Fibroblast of mammary gland (primary cell): ENCODE measurements around the gene PHACTR1.

Experiments
- DNase-seq: peaks from one replicate; pipeline ENCODE4 v3.0.0-alpha.2; 2010; ENCODE audit warnings: low read depth
- H3K4me3 ChIP-seq: 2 replicates; pipeline ENCODE4 v1.5.1; 2011; ENCODE audit warnings: low read depth, mild to moderate bottlenecking, low read length, moderate library complexity; ENCODE audit not compliant: control insufficient read depth
- TF ChIP-seq, protein P1 (sequence below): conservative IDR thresholded peaks from 2 replicates; pipeline ENCODE4 v1.5.1; 2011; ENCODE audit warnings: low read depth, low read length, inconsistent platforms; ENCODE audit not compliant: control insufficient read depth, insufficient read depth

Gene PHACTR1

DNA sequence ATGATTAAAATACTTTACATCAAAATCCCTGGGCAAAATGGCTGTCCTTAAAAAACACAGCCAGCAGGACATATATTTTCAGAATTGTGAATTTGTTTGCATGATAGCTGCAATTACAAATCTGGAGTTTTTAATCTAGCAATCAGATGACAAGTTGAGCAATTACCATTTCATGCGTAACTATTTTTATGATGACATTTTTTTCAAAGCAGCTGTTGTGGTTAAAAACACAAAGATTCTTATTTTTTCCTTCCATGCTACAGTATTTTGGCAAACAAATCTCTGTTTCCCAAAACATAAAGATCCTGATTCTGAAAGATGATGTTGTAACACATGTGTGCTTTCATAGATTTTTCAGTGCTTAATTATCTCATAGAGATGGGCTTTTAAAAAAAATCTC lies 90.2 kb downstream of the PHACTR1 start:
- no peak overlapping the region for H3K4me3 ChIP-seq
- TF ChIP-seq, protein P1, sequence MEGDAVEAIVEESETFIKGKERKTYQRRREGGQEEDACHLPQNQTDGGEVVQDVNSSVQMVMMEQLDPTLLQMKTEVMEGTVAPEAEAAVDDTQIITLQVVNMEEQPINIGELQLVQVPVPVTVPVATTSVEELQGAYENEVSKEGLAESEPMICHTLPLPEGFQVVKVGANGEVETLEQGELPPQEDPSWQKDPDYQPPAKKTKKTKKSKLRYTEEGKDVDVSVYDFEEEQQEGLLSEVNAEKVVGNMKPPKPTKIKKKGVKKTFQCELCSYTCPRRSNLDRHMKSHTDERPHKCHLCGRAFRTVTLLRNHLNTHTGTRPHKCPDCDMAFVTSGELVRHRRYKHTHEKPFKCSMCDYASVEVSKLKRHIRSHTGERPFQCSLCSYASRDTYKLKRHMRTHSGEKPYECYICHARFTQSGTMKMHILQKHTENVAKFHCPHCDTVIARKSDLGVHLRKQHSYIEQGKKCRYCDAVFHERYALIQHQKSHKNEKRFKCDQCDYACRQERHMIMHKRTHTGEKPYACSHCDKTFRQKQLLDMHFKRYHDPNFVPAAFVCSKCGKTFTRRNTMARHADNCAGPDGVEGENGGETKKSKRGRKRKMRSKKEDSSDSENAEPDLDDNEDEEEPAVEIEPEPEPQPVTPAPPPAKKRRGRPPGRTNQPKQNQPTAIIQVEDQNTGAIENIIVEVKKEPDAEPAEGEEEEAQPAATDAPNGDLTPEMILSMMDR, result no peak
- no peak for DNase-seq

DNA sequence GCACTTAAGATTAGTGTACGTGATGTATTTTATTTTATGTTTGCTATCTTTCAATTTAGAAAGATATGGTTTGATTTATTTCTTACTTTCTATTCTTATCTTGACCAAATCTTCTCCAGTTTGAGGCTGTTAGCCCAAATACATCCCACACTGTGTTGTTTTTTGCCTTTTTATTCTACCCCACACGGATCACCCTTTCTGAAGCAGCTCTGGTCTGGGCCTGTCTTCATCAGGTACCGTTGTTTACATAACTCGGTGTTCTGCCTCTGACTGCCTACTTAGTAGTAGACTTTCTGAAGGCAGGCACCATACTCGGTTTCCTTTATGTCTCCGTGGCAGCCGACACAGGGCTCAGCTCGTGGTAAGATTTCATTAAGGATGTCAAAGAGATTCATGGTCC lies 95.0 kb downstream of the PHACTR1 start:
- DNase-seq, result no peak
- H3K4me3 ChIP-seq, result no peak overlapping the region
- TF ChIP-seq, protein P1, result no peak

DNA sequence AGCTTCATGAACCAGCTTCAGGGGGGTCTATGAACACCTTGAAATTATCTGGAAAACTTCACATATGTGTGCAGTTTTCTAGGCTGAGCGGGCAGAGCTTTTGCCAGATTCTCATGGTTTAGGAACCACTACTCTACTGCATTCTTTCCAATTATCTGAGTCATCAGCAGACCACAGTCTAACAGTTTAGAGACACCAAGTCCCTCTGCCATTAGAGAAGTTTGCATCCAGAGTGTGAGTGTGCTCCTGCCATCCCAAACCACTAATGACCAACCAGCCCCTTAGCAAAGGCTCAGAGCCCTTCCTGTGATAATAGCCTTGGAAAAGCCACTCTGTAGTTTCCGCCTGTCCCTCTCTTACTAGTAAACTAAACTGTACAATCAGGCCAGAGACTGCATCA lies 96.8 kb downstream of the PHACTR1 start:
- TF ChIP-seq, protein P1, result no peak
- peak; percentile 38 for DNase-seq
- H3K4me3 ChIP-seq, result no peak overlapping the region

DNA sequence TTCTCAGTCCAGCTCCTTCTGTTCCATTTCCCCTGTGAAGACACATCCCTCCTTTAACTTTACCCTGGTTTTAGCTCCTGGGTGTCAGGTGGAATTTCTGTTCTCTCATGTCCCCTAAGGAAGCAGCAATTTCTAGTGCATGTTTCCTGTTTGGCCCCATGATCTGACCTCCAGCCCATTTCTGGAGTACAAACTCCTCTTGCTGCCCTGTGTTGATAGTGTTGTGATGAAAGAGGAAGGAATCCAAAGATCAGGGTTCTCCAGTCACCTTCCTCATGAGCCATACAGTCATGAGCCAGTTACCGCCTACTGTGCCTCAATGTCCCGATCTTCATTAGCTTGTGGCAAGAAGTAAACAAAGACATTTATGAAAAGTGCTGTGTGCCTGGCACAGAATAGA lies 97.4 kb downstream of the PHACTR1 start:
- DNase-seq, result no peak
- TF ChIP-seq, protein P1, result no peak
- H3K4me3 ChIP-seq, result no peak overlapping the region

DNA sequence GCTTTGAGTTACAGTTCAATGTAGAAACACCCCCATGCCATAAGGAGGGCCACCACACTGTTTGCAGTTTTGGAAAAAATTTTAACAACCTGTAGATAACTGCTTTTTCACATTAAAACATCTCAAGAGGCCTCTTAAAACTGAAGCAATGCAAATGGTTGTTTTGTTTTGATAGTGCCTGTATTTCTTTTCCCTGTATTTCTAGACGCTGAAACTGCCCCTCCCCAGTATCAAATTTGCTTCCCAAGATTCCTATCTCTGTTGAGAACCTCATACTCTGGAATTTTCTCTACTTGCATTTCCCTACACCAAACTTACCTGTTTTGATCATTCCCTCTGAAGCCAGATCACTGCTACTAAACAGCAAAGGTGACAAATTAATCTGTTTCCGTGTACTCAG lies 98.5 kb downstream of the PHACTR1 start:
- H3K4me3 ChIP-seq, result no peak overlapping the region
- TF ChIP-seq, protein P1, result no peak
- no peak for DNase-seq

DNA sequence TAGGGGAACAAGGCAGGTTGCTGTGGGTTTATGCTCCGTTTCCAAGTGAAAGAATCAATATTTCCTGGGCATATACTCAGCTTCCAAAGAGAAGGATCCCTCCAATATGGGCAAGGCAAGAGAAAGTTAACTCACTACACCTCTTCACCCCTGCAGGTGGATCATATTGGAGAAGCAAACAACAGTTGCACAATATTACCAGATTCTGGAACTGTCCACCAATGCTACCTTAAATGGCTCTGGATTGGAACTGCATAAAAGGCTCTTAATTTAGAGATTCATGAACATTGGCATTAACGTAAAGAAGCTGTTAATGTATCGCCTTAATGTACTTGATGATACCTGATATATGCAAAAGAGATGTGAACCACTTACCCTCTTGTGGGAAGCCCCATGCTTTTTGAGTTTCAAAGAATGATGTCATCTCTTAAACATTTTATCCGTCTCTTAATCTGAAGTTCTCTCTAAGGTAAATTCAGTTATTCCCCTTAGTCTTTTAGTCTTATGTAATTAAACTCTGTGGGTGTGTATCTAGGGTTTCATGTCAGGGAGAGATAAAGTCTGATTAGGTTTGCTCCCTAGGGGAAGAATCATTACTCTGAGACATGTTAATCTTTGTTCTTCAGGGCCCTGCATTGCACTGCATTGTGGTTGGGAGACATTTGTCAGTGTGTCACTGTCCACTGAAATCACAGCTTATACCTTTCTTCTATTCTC lies 99.5 kb downstream of the PHACTR1 start:
- no peak overlapping the region for H3K4me3 ChIP-seq
- TF ChIP-seq, protein P1, result no peak
- DNase-seq, result no peak
